C4-2B (cell line): Measurements from ENCODE around the gene TRIM36.

Source experiments
- ZFX ChIP-seq: fragments of 450-650 bp; IDR thresholded peaks from 2 replicates; pipeline ENCODE4 v1.6.1; 2017
- TF ChIP-seq, protein P1 (sequence below): fragments of 450-650 bp; conservative IDR thresholded peaks from 2 replicates; pipeline ENCODE4 v1.5.1; 2017; ENCODE audit warnings: mild to moderate bottlenecking

DNA sequence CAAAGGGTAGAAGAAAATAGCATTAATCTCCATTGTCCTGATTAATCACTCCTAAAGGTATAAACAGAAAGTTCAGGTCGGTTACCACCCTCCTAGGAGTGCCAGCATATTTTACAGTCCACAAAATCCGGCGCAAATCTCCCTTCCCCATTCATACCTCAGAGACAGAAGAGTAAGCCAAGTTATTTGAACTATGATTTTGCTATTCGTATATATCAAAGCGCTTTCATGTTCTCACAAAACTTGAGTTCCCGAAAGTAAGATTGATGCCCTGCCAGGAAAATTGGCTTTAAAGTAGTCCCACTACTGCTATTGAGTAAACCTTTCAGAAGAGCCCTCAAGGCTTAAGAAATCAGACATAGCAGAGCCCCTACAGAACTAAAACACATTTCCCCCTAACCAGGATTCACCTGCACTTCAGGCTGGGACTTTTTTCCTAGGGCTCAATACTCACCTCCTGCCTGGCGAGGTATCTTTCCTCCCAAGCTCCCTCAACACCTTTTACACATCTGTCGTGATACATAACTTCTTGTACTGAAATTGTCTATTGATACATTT is 21.8 kb upstream of the TRIM36 start:
- TF ChIP-seq, protein P1, sequence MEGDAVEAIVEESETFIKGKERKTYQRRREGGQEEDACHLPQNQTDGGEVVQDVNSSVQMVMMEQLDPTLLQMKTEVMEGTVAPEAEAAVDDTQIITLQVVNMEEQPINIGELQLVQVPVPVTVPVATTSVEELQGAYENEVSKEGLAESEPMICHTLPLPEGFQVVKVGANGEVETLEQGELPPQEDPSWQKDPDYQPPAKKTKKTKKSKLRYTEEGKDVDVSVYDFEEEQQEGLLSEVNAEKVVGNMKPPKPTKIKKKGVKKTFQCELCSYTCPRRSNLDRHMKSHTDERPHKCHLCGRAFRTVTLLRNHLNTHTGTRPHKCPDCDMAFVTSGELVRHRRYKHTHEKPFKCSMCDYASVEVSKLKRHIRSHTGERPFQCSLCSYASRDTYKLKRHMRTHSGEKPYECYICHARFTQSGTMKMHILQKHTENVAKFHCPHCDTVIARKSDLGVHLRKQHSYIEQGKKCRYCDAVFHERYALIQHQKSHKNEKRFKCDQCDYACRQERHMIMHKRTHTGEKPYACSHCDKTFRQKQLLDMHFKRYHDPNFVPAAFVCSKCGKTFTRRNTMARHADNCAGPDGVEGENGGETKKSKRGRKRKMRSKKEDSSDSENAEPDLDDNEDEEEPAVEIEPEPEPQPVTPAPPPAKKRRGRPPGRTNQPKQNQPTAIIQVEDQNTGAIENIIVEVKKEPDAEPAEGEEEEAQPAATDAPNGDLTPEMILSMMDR: no peak
- no peak for TF ChIP-seq ZFX
